RWPE1 (cell line): ENCODE data around the gene ACY1.
"Not testable (repeated sequence)": the region's sequence is repeated elsewhere in the genome, so short reads cannot be mapped to it uniquely, and the experiment has no call there.

Experiments
- CTCF ChIA-PET: fragments of 350-600 bp; sonication (Branson Sonifier 250); formaldehyde crosslinking; extraction: SDS; loops from one replicate; lab custom pipeline; 2021; lab: Yijun Ruan, JAX
- POLR2A ChIA-PET: fragments of 400-600 bp; formaldehyde crosslinking; extraction: SDS; loops from one replicate; lab custom pipeline; 2020; ENCODE audit warnings: antibody characterized with exemption; ENCODE audit not compliant: low non-redundant PET; lab: Yijun Ruan, JAX
- DNase-seq: peaks from one replicate; pipeline ENCODE4 v3.0.0; 2012; ENCODE audit warnings: low spot score
- H3K27ac ChIP-seq: fragments of 450-650 bp; 2 replicates; pipeline ENCODE4 v1.5.1; 2017
- TF ChIP-seq, protein P1 (sequence below): fragments of 450-650 bp; conservative IDR thresholded peaks from 2 replicates; pipeline ENCODE4 v1.5.1; 2017; ENCODE audit warnings: low read depth, mild to moderate bottlenecking

Gene ACY1

DNA sequence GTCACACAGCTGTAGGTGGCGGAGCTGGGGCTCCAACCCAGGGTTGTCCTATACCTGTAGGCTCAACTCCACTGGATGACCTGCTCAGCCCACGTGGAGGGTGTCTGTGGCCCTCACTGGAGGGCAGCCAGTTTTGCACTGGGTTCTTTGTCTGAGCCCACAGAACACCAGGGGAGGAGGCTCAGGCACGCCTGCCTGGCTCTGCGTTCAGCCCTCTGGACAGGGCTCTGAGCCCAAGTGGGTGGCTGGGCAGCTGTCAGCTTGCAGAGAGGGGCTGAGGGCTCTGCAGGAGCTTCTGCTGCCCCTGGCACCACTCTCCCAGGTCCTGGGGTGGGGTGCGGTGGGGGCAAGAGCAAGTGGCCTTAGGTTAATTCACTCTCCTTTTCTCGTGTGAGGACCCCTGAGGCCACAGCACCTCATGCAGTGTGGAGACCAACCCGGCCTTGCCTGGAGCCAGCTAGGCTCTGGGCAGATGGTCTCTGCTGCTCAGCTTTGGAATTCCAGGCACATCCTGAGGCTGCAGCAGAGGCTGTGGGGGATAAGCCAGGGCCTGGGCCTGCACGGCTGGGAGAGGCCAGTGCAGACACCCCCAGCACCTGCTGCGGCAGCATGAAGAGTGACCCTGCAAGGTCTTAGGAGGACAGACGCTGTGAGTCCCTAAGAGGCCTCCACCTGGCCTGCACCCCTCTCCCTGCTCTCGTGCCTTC is 49.5 kb downstream of the ACY1 start:
- ChIA-PET CTCF (interaction anchor here (0.5 kb wide), 1 partner anchor 25 kb away, joined by 4 read pairs; no protein-coding TSS in a partner anchor), POLR2A (no interaction called here)
- H3K27ac ChIP-seq: peak overlapping the region; percentile 100
- no peak for DNase-seq
- TF ChIP-seq, protein P1, sequence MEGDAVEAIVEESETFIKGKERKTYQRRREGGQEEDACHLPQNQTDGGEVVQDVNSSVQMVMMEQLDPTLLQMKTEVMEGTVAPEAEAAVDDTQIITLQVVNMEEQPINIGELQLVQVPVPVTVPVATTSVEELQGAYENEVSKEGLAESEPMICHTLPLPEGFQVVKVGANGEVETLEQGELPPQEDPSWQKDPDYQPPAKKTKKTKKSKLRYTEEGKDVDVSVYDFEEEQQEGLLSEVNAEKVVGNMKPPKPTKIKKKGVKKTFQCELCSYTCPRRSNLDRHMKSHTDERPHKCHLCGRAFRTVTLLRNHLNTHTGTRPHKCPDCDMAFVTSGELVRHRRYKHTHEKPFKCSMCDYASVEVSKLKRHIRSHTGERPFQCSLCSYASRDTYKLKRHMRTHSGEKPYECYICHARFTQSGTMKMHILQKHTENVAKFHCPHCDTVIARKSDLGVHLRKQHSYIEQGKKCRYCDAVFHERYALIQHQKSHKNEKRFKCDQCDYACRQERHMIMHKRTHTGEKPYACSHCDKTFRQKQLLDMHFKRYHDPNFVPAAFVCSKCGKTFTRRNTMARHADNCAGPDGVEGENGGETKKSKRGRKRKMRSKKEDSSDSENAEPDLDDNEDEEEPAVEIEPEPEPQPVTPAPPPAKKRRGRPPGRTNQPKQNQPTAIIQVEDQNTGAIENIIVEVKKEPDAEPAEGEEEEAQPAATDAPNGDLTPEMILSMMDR: no peak

DNA sequence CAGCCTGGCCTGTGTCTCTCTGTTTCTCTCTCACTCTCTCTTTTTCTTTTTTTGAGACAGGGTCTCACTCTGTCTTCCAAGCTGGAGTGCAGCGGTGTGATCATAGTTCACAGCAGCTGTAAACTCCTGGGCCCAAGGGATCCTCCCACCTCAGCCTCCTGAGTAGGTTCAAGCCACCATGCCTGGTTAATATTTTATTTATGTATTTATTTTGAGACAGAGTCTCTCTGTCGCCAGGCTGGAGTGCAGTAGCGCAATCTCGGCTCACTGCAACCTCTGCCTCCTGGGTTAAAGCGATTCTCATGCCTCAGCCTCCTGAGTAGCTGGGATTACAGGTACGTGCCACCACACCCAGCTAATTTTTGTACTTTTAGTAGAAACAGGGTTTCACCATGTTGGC is 50.4 kb downstream of the ACY1 start:
- H3K27ac ChIP-seq: peak overlapping the region; percentile 100
- POLR2A ChIA-PET, DNase-seq: not testable (repeated sequence)
- CTCF ChIA-PET: interaction anchor here (0.7 kb wide), 1 partner anchor 186 kb away, joined by 3 read pairs; no protein-coding TSS in a partner anchor

DNA sequence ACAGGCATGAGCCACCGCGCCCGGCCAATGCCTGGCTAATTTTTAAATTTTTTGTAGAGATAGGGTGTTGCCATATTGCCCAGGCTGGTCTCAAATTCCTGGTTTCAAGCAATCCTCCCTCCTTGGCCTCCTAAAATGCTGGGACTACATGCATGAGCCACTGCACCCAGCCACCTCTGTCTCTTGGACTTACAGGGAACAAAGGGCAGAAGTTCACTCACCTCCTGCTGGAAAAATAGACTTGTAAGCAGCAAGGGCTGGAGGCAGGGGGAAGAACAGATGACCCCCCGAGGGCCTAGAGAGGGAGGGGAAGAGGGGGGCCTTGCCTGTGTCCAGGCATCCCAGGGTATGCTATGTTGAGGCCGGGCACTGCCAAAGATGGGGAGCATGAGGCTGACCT is 50.9 kb downstream of the ACY1 start:
- ChIA-PET POLR2A (no interaction called here), CTCF (no interaction called here)
- H3K27ac ChIP-seq: peak overlapping the region; percentile 100
- no peak for DNase-seq
- TF ChIP-seq, protein P1: no peak

DNA sequence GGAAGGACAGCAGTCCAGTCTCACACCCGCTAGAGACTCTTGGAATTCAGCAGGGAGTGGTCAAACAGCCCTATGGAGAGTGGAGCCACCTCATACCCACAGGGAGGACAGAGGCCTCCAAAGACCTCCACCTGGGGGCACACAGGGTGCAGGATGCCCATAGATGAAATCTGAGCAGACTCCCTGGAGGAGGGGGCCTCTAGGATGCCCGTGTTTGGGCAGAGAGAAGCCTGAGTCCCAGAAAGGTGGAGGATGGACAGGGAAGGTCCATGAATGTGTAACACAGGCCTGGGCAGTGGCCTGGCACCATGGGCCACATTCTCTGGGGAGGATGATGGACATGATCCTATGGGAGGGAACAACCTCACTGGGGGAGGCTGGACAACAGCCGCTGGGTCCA is 51.3 kb downstream of the ACY1 start:
- H3K27ac ChIP-seq: peak overlapping the region; percentile 100
- POLR2A ChIA-PET: no interaction called here
- CTCF ChIA-PET: no interaction called here
- TF ChIP-seq, protein P1: no peak
- DNase-seq: no peak

- ChIA-PET POLR2A (interaction anchor here (2.0 kb wide), 1 partner anchor 10 kb away, joined by 4 read pairs; no protein-coding TSS in a partner anchor), CTCF (interaction anchor here (0.6 to 1.2 kb wide), 3 partner anchors 17 to 42 kb away, joined by 4 to 5 read pairs (median 4); no protein-coding TSS in a partner anchor)
- peak overlapping the region; percentile 100 for H3K27ac ChIP-seq
- DNase-seq: no peak
- TF ChIP-seq, protein P1: no peak
Measured at GRCh38 chr3:52036222-52036694, 52.9 kb downstream of the ACY1 start.

- TF ChIP-seq, protein P1: no peak
- H3K27ac ChIP-seq: peak overlapping the region; percentile 100
- ChIA-PET POLR2A (interaction anchor here (2.0 kb wide), 1 partner anchor 10 kb away, joined by 4 read pairs; no protein-coding TSS in a partner anchor), CTCF (interaction anchor here (0.6 to 0.7 kb wide), 2 partner anchors 17 to 41 kb away, joined by 3 to 4 read pairs; no protein-coding TSS in a partner anchor)
- DNase-seq: no peak
Measured at GRCh38 chr3:52036829-52037228, 53.5 kb downstream of the ACY1 start.
